Smooth muscle cell (in vitro differentiated cells): ENCODE results near the gene WFS1. TPM values are rescaled to one million over a fixed set of nuclear protein-coding genes. Genes with fewer than 3 reads are reported as not detected.

Experiments
- DNase-seq: peaks from one replicate; lab custom pipeline; 2025; ENCODE audit not compliant: unreplicated experiment; lab: John Stamatoyannopoulos, UW
- H2AFZ ChIP-seq: fragments of 200-600 bp; sonication (generic); 2 replicates; pipeline ENCODE4 v1.6.0; 2016; ENCODE audit warnings: antibody characterized with exemption, low read depth, mild to moderate bottlenecking
- H3F3A ChIP-seq: fragments of 200-600 bp; sonication (generic); 2 replicates; pipeline ENCODE4 v1.6.0; 2017; ENCODE audit warnings: antibody characterized with exemption, low read depth
- H3K27ac ChIP-seq: fragments of 200-600 bp; sonication (generic); 2 replicates; pipeline ENCODE4 v1.5.1; 2016; ENCODE audit warnings: low read depth, mild to moderate bottlenecking
- H3K27me3 ChIP-seq: fragments of 200-600 bp; sonication (generic); 2 replicates; pipeline ENCODE4 v1.6.1; 2016; ENCODE audit warnings: low read depth, mild to moderate bottlenecking
- H3K36me3 ChIP-seq: fragments of 200-600 bp; sonication (generic); 2 replicates; pipeline ENCODE4 v1.5.1; 2016; ENCODE audit warnings: low read depth
- H3K4me1 ChIP-seq: fragments of 200-600 bp; sonication (generic); 2 replicates; pipeline ENCODE4 v1.5.1; 2016; ENCODE audit warnings: low read depth
- H3K4me2 ChIP-seq: fragments of 200-600 bp; sonication (generic); 2 replicates; pipeline ENCODE4 v1.6.0; 2016; ENCODE audit warnings: mild to moderate bottlenecking
- H3K4me3 ChIP-seq: fragments of 200-600 bp; sonication (generic); 2 replicates; pipeline ENCODE4 v1.5.1; 2016; ENCODE audit warnings: mild to moderate bottlenecking
- H3K79me2 ChIP-seq: fragments of 200-600 bp; sonication (generic); 2 replicates; pipeline ENCODE4 v1.6.0; 2016; ENCODE audit warnings: low read depth, mild to moderate bottlenecking
- H3K9ac ChIP-seq: fragments of 200-600 bp; sonication (generic); 2 replicates; pipeline ENCODE4 v1.6.0; 2016; ENCODE audit warnings: low read depth
- H3K9me3 ChIP-seq: fragments of 200-600 bp; sonication (generic); replicated peaks from 2 replicates; pipeline ENCODE4 v1.5.1; 2016; ENCODE audit warnings: low read depth
- H4K20me1 ChIP-seq: fragments of 200-600 bp; sonication (generic); 2 replicates; pipeline ENCODE4 v1.6.0; 2016; ENCODE audit warnings: low read depth
- CTCF ChIP-seq: fragments of 200-600 bp; sonication (generic); IDR thresholded peaks from 2 replicates; pipeline ENCODE4 v1.5.1; 2017; ENCODE audit warnings: borderline replicate concordance, mild to moderate bottlenecking, antibody characterized with exemption; ENCODE audit not compliant: insufficient read depth, poor library complexity, severe bottlenecking
- WGBS: methylation state at CpG from one replicate; pipeline ENCODE4 v1.1.7; 2016; ENCODE audit warnings: low lambda C conversion rate; 5-methylcytosine and 5-hydroxymethylcytosine counted together
- polyA plus RNA-seq: library from polyadenylated mRNA; unstranded; fragments of >200 nt; fragmentation: Nextera tagmentation; extraction: Ambion mirVana; gene quantifications from 2 replicates; pipeline ENCODE4 v1.2.1, GENCODE V29; 2016
- total RNA-seq: library from RNA; depleted of rRNA; stranded (reverse); fragments of >200 nt; gene quantifications from 2 replicates; pipeline ENCODE4 v1.2.3, GENCODE V29; 2014

WFS1 gene
- total RNA-seq: 25.3 and 30.2 TPM in 2 replicates
- 28.6 and 38.8 TPM in 2 replicates for polyA plus RNA-seq

- H3K4me2 ChIP-seq: peak within 1 kb of the TSS; percentile 100
- H3K79me2 ChIP-seq: no peaks in the 10 kb centered on the region
- H3K36me3 ChIP-seq: no peaks in the 10 kb centered on the region
- DNase-seq: peak; percentile 94
- no peaks in the 10 kb centered on the region for H3K27me3 ChIP-seq
- no peaks in the 10 kb centered on the region for H3K9me3 ChIP-seq
- H2AFZ ChIP-seq: peak within 1 kb of the TSS; percentile 93
- WGBS: 1% methylated on average over 49 of the region's 104 CpGs
- peaks cover 8% of the 10 kb centered on the region for H3K4me1 ChIP-seq
- H3K4me3 ChIP-seq: peak within 1 kb of the TSS; percentile 100
- no peak for TF ChIP-seq CTCF
- H3K9ac ChIP-seq: peak within 1 kb of the TSS; percentile 85
- H3F3A ChIP-seq: peaks cover 7% of the 10 kb centered on the region
- peak within 1 kb of the TSS; percentile 45 for H3K27ac ChIP-seq
- peaks cover 29% of the 10 kb centered on the region for H4K20me1 ChIP-seq
Measured at GRCh38 chr4:6269616-6270511, at the start of gene WFS1. Gene WFS1, plus strand, starts transcription at chr4:6269850. Its CDS starts 7,606 bp downstream, at chr4:6277456.

GRCh38 chr4:6221301-6221850 lies 48.3 kb upstream of the WFS1 start:
- no peak for TF ChIP-seq CTCF
- H3K4me2 ChIP-seq: peak overlapping the region; percentile 78
- DNase-seq: no peak

GRCh38 chr4:6221851-6222760 lies 47.5 kb upstream of the WFS1 start:
- H3K79me2 ChIP-seq: no peaks in the 10 kb centered on the region
- H3K9ac ChIP-seq: no peak overlapping the region
- H3K4me3 ChIP-seq: peak overlapping the region; percentile 33
- no peak for TF ChIP-seq CTCF
- H3K36me3 ChIP-seq: no peaks in the 10 kb centered on the region
- WGBS: 12% methylated on average over 54 of the region's 84 CpGs
- peak overlapping the region; percentile 78 for H3K4me2 ChIP-seq
- no peaks in the 10 kb centered on the region for H3K9me3 ChIP-seq
- H2AFZ ChIP-seq: no peak overlapping the region
- H3K4me1 ChIP-seq: no peaks in the 10 kb centered on the region
- H4K20me1 ChIP-seq: no peaks in the 10 kb centered on the region
- H3K27ac ChIP-seq: no peak overlapping the region
- no peaks in the 10 kb centered on the region for H3F3A ChIP-seq
- no peak for DNase-seq
- peaks cover 63% of the 10 kb centered on the region for H3K27me3 ChIP-seq

More at GRCh38 chr4:6221301-6221850, 48.3 kb upstream of the WFS1 start:
- Histone ChIP-seq H3F3A (no peaks in the 10 kb centered on the region), H3K9me3 (no peaks in the 10 kb centered on the region), H3K27me3 (peaks cover 71% of the 10 kb centered on the region), H3K36me3 (no peaks in the 10 kb centered on the region), H4K20me1 (no peaks in the 10 kb centered on the region), H3K9ac (no peak overlapping the region), H3K4me3 (peak overlapping the region; percentile 33), H3K27ac (no peak overlapping the region), H3K79me2 (no peaks in the 10 kb centered on the region), H2AFZ (no peak overlapping the region), H3K4me1 (no peaks in the 10 kb centered on the region)
- 18% methylated on average over 16 of the region's 16 CpGs for WGBS
